WTC11 (cell line): ENCODE data around the gene GLB1L3. TPM values are rescaled to one million over a fixed set of nuclear protein-coding genes. Genes with fewer than 3 reads are reported as not detected.

Experiments used
- ATAC-seq: fragments of 200-7000 bp; cut with Tn5 transposase; 2 replicates; pipeline ENCODE4 v1.10.0; 2021; ENCODE audit warnings: mild to moderate bottlenecking, moderate library complexity
- CTCF ChIA-PET: fragments of 300-600 bp; sonication (Branson Sonifier 250); formaldehyde crosslinking; loops from one replicate; lab custom pipeline; 2021; ENCODE audit warnings: antibody characterized with exemption; lab: Charles Lee
- POLR2A ChIA-PET: fragments of 350-600 bp; sonication (Branson Sonifier 250); formaldehyde crosslinking; loops from one replicate; lab custom pipeline; 2021; ENCODE audit warnings: antibody characterized with exemption; lab: Charles Lee
- DNase-seq: peaks from one replicate; pipeline ENCODE4 v3.0.0; 2021; ENCODE audit warnings: low spot score
- H3K27ac Mint-ChIP-seq: 2 replicates; pipeline ENCODE4 v1.8.0; 2021; ENCODE audit warnings: mixed read lengths
- H3K27me3 Mint-ChIP-seq: 2 replicates; pipeline ENCODE4 v1.8.0; 2021; ENCODE audit warnings: low read depth, mild to moderate bottlenecking, moderate library complexity, mixed read lengths
- H3K36me3 Mint-ChIP-seq: 2 replicates; pipeline ENCODE4 v1.8.0; 2021; ENCODE audit warnings: mixed read lengths
- H3K4me1 Mint-ChIP-seq: 2 replicates; pipeline ENCODE4 v1.8.0; 2022; ENCODE audit warnings: mixed read lengths
- H3K4me3 Mint-ChIP-seq: 2 replicates; pipeline ENCODE4 v1.8.0; 2021; ENCODE audit warnings: mild to moderate bottlenecking, moderate library complexity, mixed read lengths
- H3K9me3 Mint-ChIP-seq: 2 replicates; pipeline ENCODE4 v1.8.0; 2021; ENCODE audit warnings: mixed read lengths
- ATF6 ChIP-seq: sonication (generic); formaldehyde crosslinking; IDR thresholded peaks from 2 replicates; pipeline ENCODE4 v1.8.1; 2023; ENCODE audit warnings: mild to moderate bottlenecking, missing genetic modification reagents
- CDX4 ChIP-seq: fragments of 250-450 bp; sonication (Bioruptor Pico); IDR thresholded peaks from 2 replicates; pipeline ENCODE4 v1.9.0; 2021; ENCODE audit warnings: moderate library complexity, mild to moderate bottlenecking, inconsistent platforms, borderline replicate concordance
- CREB1 ChIP-seq: sonication (generic); formaldehyde crosslinking; IDR thresholded peaks from 2 replicates; pipeline ENCODE4 v1.8.0; 2023; ENCODE audit warnings: mild to moderate bottlenecking, missing genetic modification reagents
- EMX1 ChIP-seq: fragments of 250-450 bp; sonication (Bioruptor Pico); IDR thresholded peaks from 2 replicates; pipeline ENCODE4 v1.8.0; 2021; ENCODE audit warnings: mild to moderate bottlenecking
- FOXP1 ChIP-seq: sonication (generic); formaldehyde crosslinking; IDR thresholded peaks from 2 replicates; pipeline ENCODE4 v1.8.0; 2022; ENCODE audit warnings: missing genetic modification reagents, mild to moderate bottlenecking, moderate library complexity, borderline replicate concordance
- FOXP4 ChIP-seq: sonication (generic); formaldehyde crosslinking; IDR thresholded peaks from 2 replicates; pipeline ENCODE4 v1.8.0; 2022; ENCODE audit warnings: mild to moderate bottlenecking, missing genetic modification reagents
- GTF2I ChIP-seq: fragments of 250-450 bp; sonication (Bioruptor Pico); conservative IDR thresholded peaks from 2 replicates; pipeline ENCODE4 v1.4.0; 2021; ENCODE audit warnings: mild to moderate bottlenecking
- JAZF1 ChIP-seq: fragments of 250-450 bp; sonication (Bioruptor Pico); IDR thresholded peaks from 2 replicates; pipeline ENCODE4 v1.9.0; 2021; ENCODE audit warnings: moderate library complexity, mild to moderate bottlenecking, inconsistent platforms
- MAX ChIP-seq: sonication (generic); formaldehyde crosslinking; IDR thresholded peaks from 2 replicates; pipeline ENCODE4 v1.8.0; 2022; ENCODE audit warnings: mild to moderate bottlenecking, missing genetic modification reagents
- MLX ChIP-seq: sonication (generic); formaldehyde crosslinking; IDR thresholded peaks from 2 replicates; pipeline ENCODE4 v1.8.1; 2023; ENCODE audit warnings: mild to moderate bottlenecking, missing genetic modification reagents, moderate library complexity
- MXD4 ChIP-seq: fragments of 250-450 bp; sonication (Bioruptor Pico); IDR thresholded peaks from 2 replicates; pipeline ENCODE4 v1.8.0; 2021; ENCODE audit warnings: mild to moderate bottlenecking, moderate library complexity, borderline replicate concordance
- MYBL2 ChIP-seq: sonication (generic); formaldehyde crosslinking; IDR thresholded peaks from 2 replicates; pipeline ENCODE4 v1.8.1; 2023; ENCODE audit warnings: mild to moderate bottlenecking, moderate library complexity, missing genetic modification reagents
- NFYB ChIP-seq: sonication (generic); formaldehyde crosslinking; conservative IDR thresholded peaks from 2 replicates; pipeline ENCODE4 v1.8.0; 2022; ENCODE audit warnings: low read depth, missing genetic modification reagents
- NR1H2 ChIP-seq: sonication (generic); formaldehyde crosslinking; IDR thresholded peaks from 2 replicates; pipeline ENCODE4 v1.9.0; 2021; ENCODE audit warnings: mild to moderate bottlenecking, moderate library complexity, missing genetic modification reagents
- NR2C2 ChIP-seq: sonication (generic); formaldehyde crosslinking; IDR thresholded peaks from 2 replicates; pipeline ENCODE4 v1.8.0; 2022; ENCODE audit warnings: mild to moderate bottlenecking, missing genetic modification reagents
- OVOL2 ChIP-seq: fragments of 250-450 bp; sonication (Bioruptor Pico); IDR thresholded peaks from 2 replicates; pipeline ENCODE4 v1.9.0; 2021; ENCODE audit warnings: mild to moderate bottlenecking, borderline replicate concordance
- RELA ChIP-seq: sonication (generic); formaldehyde crosslinking; IDR thresholded peaks from 2 replicates; pipeline ENCODE4 v1.8.1; 2022; ENCODE audit warnings: missing genetic modification reagents, mild to moderate bottlenecking, borderline replicate concordance
- SMAD4 ChIP-seq: sonication (generic); formaldehyde crosslinking; IDR thresholded peaks from 2 replicates; pipeline ENCODE4 v1.8.0; 2022; ENCODE audit warnings: mild to moderate bottlenecking, missing genetic modification reagents
- SOX15 ChIP-seq: fragments of 250-450 bp; sonication (Bioruptor Pico); IDR thresholded peaks from 2 replicates; pipeline ENCODE4 v1.9.0; 2021; ENCODE audit warnings: mild to moderate bottlenecking
- TEAD4 ChIP-seq: sonication (generic); formaldehyde crosslinking; IDR thresholded peaks from 2 replicates; pipeline ENCODE4 v1.8.0; 2022; ENCODE audit warnings: mild to moderate bottlenecking, missing genetic modification reagents
- USF2 ChIP-seq: sonication (generic); formaldehyde crosslinking; IDR thresholded peaks from 2 replicates; pipeline ENCODE4 v1.8.1; 2023; ENCODE audit warnings: mild to moderate bottlenecking, missing genetic modification reagents, moderate library complexity
- ZNF263 ChIP-seq: sonication (generic); formaldehyde crosslinking; IDR thresholded peaks from 2 replicates; pipeline ENCODE4 v1.8.1; 2022; ENCODE audit warnings: low read depth, mild to moderate bottlenecking, moderate library complexity, missing genetic modification reagents
- ZNF671 ChIP-seq: fragments of 250-450 bp; sonication (Bioruptor Pico); IDR thresholded peaks from 2 replicates; pipeline ENCODE4 v1.8.0; 2021; ENCODE audit warnings: mild to moderate bottlenecking
- ZSCAN18 ChIP-seq: fragments of 250-450 bp; sonication (Bioruptor Pico); IDR thresholded peaks from 2 replicates; pipeline ENCODE4 v2.1.2; 2022; ENCODE audit warnings: mild to moderate bottlenecking, moderate library complexity
- total RNA-seq: library from RNA; stranded (reverse); gene quantifications from 3 replicates; pipeline ENCODE4 v1.2.3, GENCODE V29; 2021

The GLB1L3 gene
- total RNA-seq, 1 experiment from 2014 or later = 50.2 TPM

GRCh38 chr11:134288486-134288885 is 12.3 kb downstream of the GLB1L3 start:
- TF ChIP-seq USF2 (CRISPR knock-in tag) = no peak
- no peak for TF ChIP-seq TEAD4 (CRISPR knock-in tag)
- no peak for TF ChIP-seq EMX1 (CRISPR knock-in tag)
- TF ChIP-seq FOXP1 = no peak
- no peak for TF ChIP-seq NR2C2 (CRISPR knock-in tag)
- no peak for TF ChIP-seq MLX (CRISPR knock-in tag)
- TF ChIP-seq CDX4 (CRISPR knock-in tag) = no peak
- no peak for TF ChIP-seq SOX15
- TF ChIP-seq NFYB = no peak
- Mint-ChIP-seq H3K4me1 (peaks cover 20% of the 10 kb centered on the region), H3K36me3 (peaks cover 66% of the 10 kb centered on the region), H3K27ac (peak overlapping the region; percentile 39; the same call in 1 of the 2 replicates), H3K9me3 (no peaks in the 10 kb centered on the region), H3K4me3 (no peak overlapping the region), H3K27me3 (no peaks in the 10 kb centered on the region)
- DNase-seq = no peak
- ChIA-PET POLR2A (no interaction called here), CTCF (interaction anchor here (0.8 kb wide), 1 partner anchor 26 kb away, joined by 5 read pairs; no protein-coding TSS in a partner anchor)
- ATAC-seq = no peak

- H3K27me3 Mint-ChIP-seq = no peaks in the 10 kb centered on the region
- DNase-seq = no peak
- peaks cover 64% of the 10 kb centered on the region for H3K36me3 Mint-ChIP-seq
- H3K27ac Mint-ChIP-seq = peak overlapping the region; percentile 89
- POLR2A ChIA-PET = no interaction called here
- CTCF ChIA-PET = interaction anchor here (0.7 to 1.0 kb wide), 2 partner anchors 27 to 35 kb away, joined by 3 read pairs; no protein-coding TSS in a partner anchor
- H3K4me3 Mint-ChIP-seq = no peak overlapping the region
- no peak for ATAC-seq
- no peaks in the 10 kb centered on the region for H3K9me3 Mint-ChIP-seq
- H3K4me1 Mint-ChIP-seq = peaks cover 20% of the 10 kb centered on the region
- TF ChIP-seq MXD4 (CRISPR knock-in tag) = no peak
- no peak for TF ChIP-seq ZNF263 (CRISPR knock-in tag)
- TF ChIP-seq FOXP4 (CRISPR knock-in tag) = no peak
- TF ChIP-seq SMAD4 (CRISPR knock-in tag) = no peak
Measured at GRCh38 chr11:134289167-134289566, 13.0 kb downstream of the GLB1L3 start.

GRCh38 chr11:134289789-134290188 is 13.6 kb downstream of the GLB1L3 start:
- H3K9me3 Mint-ChIP-seq = no peaks in the 10 kb centered on the region
- DNase-seq = peak; percentile 35
- peak overlapping the region; percentile 89 for H3K27ac Mint-ChIP-seq
- H3K27me3 Mint-ChIP-seq = no peaks in the 10 kb centered on the region
- H3K4me1 Mint-ChIP-seq = peaks cover 20% of the 10 kb centered on the region
- ChIA-PET CTCF (interaction anchor here (0.7 to 1.0 kb wide), 2 partner anchors 28 to 35 kb away, joined by 3 read pairs; no protein-coding TSS in a partner anchor), POLR2A (no interaction called here)
- H3K36me3 Mint-ChIP-seq = peaks cover 64% of the 10 kb centered on the region
- no peak overlapping the region for H3K4me3 Mint-ChIP-seq
- peak; percentile 73 for ATAC-seq
- TF ChIP-seq MAX (CRISPR knock-in tag) (no peak), OVOL2 (CRISPR knock-in tag) (no peak), NR1H2 (CRISPR knock-in tag) (no peak), SMAD4 (CRISPR knock-in tag) (no peak), GTF2I (CRISPR knock-in tag) (no peak), JAZF1 (CRISPR knock-in tag) (no peak), ZNF671 (CRISPR knock-in tag) (no peak), RELA (CRISPR knock-in tag) (no peak), CREB1 (CRISPR knock-in tag) (no peak), ZSCAN18 (CRISPR knock-in tag) (no peak), ATF6 (CRISPR knock-in tag) (no peak), MYBL2 (CRISPR knock-in tag) (no peak)
